NT2/D1 (cell line): ENCODE measurements around the gene GPR39.

Experiments
- DNase-seq: peaks from one replicate; pipeline ENCODE4 v3.0.0-alpha.2; 2011; ENCODE audit warnings: low read depth, low spot score
- H3K27me3 ChIP-seq: 2 replicates; pipeline ENCODE4 v1.6.0; 2011; ENCODE audit warnings: mild to moderate bottlenecking; ENCODE audit not compliant: insufficient read length, insufficient read depth
- H3K36me3 ChIP-seq: 2 replicates; pipeline ENCODE4 v1.6.1; 2011; ENCODE audit warnings: mild to moderate bottlenecking, low read length, mixed read lengths; ENCODE audit not compliant: insufficient read depth, insufficient read length
- H3K4me1 ChIP-seq: 2 replicates; pipeline ENCODE4 v1.5.1; 2011; ENCODE audit not compliant: insufficient read depth, insufficient read length
- H3K4me3 ChIP-seq: 2 replicates; pipeline ENCODE4 v1.5.1; 2011; ENCODE audit warnings: low read depth; ENCODE audit not compliant: insufficient read length
- H3K9ac ChIP-seq: 2 replicates; pipeline ENCODE4 v1.6.0; 2011; ENCODE audit warnings: low read depth; ENCODE audit not compliant: insufficient read length
- H3K9me3 ChIP-seq: 2 replicates; pipeline ENCODE4 v1.5.1; 2011; ENCODE audit warnings: mild to moderate bottlenecking, low read length; ENCODE audit not compliant: insufficient read depth
- SUZ12 ChIP-seq: IDR thresholded peaks from 2 replicates; pipeline ENCODE4 v1.6.1; 2011; ENCODE audit not compliant: insufficient read length, insufficient read depth; ENCODE audit errors: extremely low read depth
- YY1 ChIP-seq: IDR thresholded peaks from 2 replicates; pipeline ENCODE4 v1.6.1; 2011; ENCODE audit not compliant: insufficient read length, insufficient read depth
- ZNF274 ChIP-seq: IDR thresholded peaks from 2 replicates; pipeline ENCODE4 v1.6.1; 2011; ENCODE audit warnings: mild to moderate bottlenecking, low read depth, low read length

GPR39 gene

GRCh38 chr2:132676999-132677398, 260.4 kb downstream of the GPR39 start:
- H3K4me1 ChIP-seq = no peaks in the 10 kb centered on the region
- H3K9me3 ChIP-seq = no peaks in the 10 kb centered on the region
- H3K9ac ChIP-seq = no peak overlapping the region
- no peak overlapping the region for H3K4me3 ChIP-seq
- TF ChIP-seq SUZ12 = no peak
- no peak for TF ChIP-seq ZNF274
- TF ChIP-seq YY1 = no peak
- H3K27me3 ChIP-seq = no peaks in the 10 kb centered on the region
- DNase-seq = no peak
- no peaks in the 10 kb centered on the region for H3K36me3 ChIP-seq

DNA sequence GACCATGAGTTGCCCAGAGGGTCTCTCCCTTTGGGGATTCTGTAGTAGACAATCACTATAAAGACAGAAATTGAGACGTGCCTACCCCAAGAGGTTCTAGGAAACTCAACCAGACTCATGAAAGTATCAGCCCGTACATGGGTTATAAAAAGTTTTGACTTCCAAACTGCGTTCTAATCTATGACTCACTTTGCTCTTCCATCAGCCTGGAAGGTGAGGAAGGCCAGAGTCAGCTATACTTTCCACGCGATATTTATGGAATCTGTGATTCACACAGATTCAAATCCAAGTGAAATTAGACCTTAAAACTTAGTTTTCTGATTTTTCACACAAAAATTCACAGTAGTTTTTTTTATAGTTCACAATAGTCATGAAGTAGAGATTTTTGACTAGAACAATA, 261.1 kb downstream of the GPR39 start:
- Histone ChIP-seq H3K36me3 (no peaks in the 10 kb centered on the region), H3K9ac (no peak overlapping the region), H3K4me3 (no peak overlapping the region), H3K27me3 (no peaks in the 10 kb centered on the region), H3K4me1 (no peaks in the 10 kb centered on the region), H3K9me3 (no peaks in the 10 kb centered on the region)
- TF ChIP-seq YY1 (no peak), ZNF274 (no peak), SUZ12 (no peak)
- DNase-seq = no peak

- DNase-seq = no peak
These were observed 261.9 kb downstream of the GPR39 start for GRCh38 chr2:132678483-132678882.

GRCh38 chr2:132680544-132680943, 263.9 kb downstream of the GPR39 start:
- H3K9me3 ChIP-seq = no peaks in the 10 kb centered on the region
- H3K27me3 ChIP-seq = no peaks in the 10 kb centered on the region
- no peak overlapping the region for H3K9ac ChIP-seq
- no peaks in the 10 kb centered on the region for H3K36me3 ChIP-seq
- no peak overlapping the region for H3K4me3 ChIP-seq
- H3K4me1 ChIP-seq = no peaks in the 10 kb centered on the region
- no peak for DNase-seq
- TF ChIP-seq YY1 = no peak
- TF ChIP-seq SUZ12 = no peak
- TF ChIP-seq ZNF274 = no peak

More at GRCh38 chr2:132678483-132678882, 261.9 kb downstream of the GPR39 start:
- Histone ChIP-seq H3K27me3 (no peaks in the 10 kb centered on the region), H3K36me3 (no peaks in the 10 kb centered on the region), H3K4me1 (no peaks in the 10 kb centered on the region), H3K4me3 (no peak overlapping the region), H3K9ac (no peak overlapping the region), H3K9me3 (no peaks in the 10 kb centered on the region)
- TF ChIP-seq ZNF274 (no peak), SUZ12 (no peak), YY1 (no peak)

GRCh38 chr2:132681766-132682165, 265.2 kb downstream of the GPR39 start:
- Histone ChIP-seq H3K9ac (no peak overlapping the region), H3K4me3 (no peak overlapping the region), H3K9me3 (no peaks in the 10 kb centered on the region), H3K27me3 (no peaks in the 10 kb centered on the region), H3K36me3 (no peaks in the 10 kb centered on the region), H3K4me1 (no peaks in the 10 kb centered on the region)
- no peak for DNase-seq
- TF ChIP-seq YY1 = no peak
- no peak for TF ChIP-seq SUZ12
- no peak for TF ChIP-seq ZNF274

- Histone ChIP-seq H3K27me3 (no peaks in the 10 kb centered on the region), H3K4me1 (no peaks in the 10 kb centered on the region), H3K36me3 (no peaks in the 10 kb centered on the region), H3K9me3 (no peaks in the 10 kb centered on the region), H3K9ac (no peak overlapping the region), H3K4me3 (no peak overlapping the region)
- TF ChIP-seq SUZ12 = no peak
- no peak for TF ChIP-seq YY1
- no peak for TF ChIP-seq ZNF274
- DNase-seq = no peak
These were observed 274.2 kb downstream of the GPR39 start for GRCh38 chr2:132690664-132691303.

DNA sequence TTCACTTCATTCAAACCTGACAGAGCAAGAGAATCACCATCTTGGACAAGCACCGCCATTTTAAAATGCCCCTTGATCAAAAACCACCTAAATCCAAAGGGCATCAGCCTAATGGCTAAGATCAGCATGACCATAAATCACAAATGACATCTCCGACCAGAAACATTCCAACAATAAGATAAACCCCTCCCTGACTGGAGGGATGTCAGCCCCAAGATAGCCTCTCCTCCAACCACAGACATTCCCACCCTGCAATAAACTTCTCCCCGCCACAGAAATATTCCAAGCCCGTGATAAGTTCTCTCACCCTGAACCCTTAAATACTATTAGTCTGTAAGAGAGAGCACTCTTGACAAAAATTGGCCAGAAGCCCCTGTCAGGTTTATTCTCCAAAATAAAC, 275.0 kb downstream of the GPR39 start:
- no peak for DNase-seq
- H3K27me3 ChIP-seq = no peaks in the 10 kb centered on the region
- no peaks in the 10 kb centered on the region for H3K36me3 ChIP-seq
- TF ChIP-seq SUZ12 (no peak), ZNF274 (no peak), YY1 (no peak)
- H3K4me3 ChIP-seq = no peak overlapping the region
- H3K4me1 ChIP-seq = no peaks in the 10 kb centered on the region
- no peaks in the 10 kb centered on the region for H3K9me3 ChIP-seq
- no peak overlapping the region for H3K9ac ChIP-seq

DNA sequence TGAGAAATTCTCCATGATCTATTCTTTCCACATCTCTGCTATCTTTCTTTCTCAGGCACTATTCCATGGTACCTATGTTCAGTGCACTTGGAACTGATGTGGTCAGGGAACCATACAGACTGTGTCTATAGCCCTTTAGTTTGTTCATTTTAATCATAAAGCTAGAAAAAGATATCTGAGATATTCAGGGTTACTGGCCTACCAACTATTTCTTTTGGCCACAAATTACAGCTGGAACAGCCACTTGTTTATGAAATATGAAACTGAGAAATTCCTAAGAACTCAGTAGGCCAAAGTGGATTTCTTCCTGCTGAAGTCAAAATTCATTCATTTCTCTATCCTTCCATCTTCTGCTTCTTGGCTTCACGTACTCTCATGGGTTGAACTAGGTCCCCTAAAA, 276.2 kb downstream of the GPR39 start:
- H3K9ac ChIP-seq = no peak overlapping the region
- H3K36me3 ChIP-seq = no peaks in the 10 kb centered on the region
- H3K4me3 ChIP-seq = no peak overlapping the region
- no peaks in the 10 kb centered on the region for H3K4me1 ChIP-seq
- TF ChIP-seq ZNF274 (no peak), YY1 (no peak)
- H3K9me3 ChIP-seq = no peaks in the 10 kb centered on the region
- DNase-seq = no peak
- no peaks in the 10 kb centered on the region for H3K27me3 ChIP-seq
